ENCODE data around the gene IL22RA1.

IL22RA1 gene

DNA sequence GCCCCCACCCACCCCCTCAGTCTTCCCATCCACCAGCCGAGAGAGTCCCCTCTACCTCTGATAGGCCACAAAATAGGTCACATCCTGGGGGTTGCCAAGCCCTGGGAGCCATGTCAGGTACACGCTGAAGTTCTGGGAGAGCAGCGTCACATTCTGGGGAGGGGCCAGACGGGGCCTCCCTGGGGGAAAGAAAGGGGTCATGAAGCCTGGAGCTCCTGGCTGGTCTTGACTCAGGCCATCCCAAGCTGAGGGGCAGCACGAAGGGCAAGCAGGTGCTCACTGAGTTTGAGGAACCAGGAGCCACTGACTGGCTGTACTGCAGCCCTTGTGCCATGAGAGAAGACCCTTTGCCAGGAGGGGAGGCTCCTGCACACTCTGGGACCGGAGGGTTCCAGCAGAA lies 37.7 kb upstream of the IL22RA1 start:
- no peak overlapping the region for H3K9ac ChIP-seq (ENCODE audit: low read length)
- no peak for DNase-seq (ENCODE audit: low read depth)

GRCh38 chr1:24179251-24179840 lies 36.4 kb upstream of the IL22RA1 start:
- Histone ChIP-seq H3K9ac (ENCODE audit: low read length) (no peak overlapping the region), H3K36me3 (ENCODE audit: control insufficient read depth, insufficient read depth, low read length, severe bottlenecking) (no peaks in the 10 kb centered on the region), H3K27me3 (replicated peaks; ENCODE audit: control insufficient read depth, insufficient read depth, low read length) (peaks cover 31% of the 10 kb centered on the region), H3K4me3 (ENCODE audit: low read length) (no peak overlapping the region), H3K9me3 (ENCODE audit: control insufficient read depth, low read length) (peaks cover 4% of the 10 kb centered on the region), H3K4me1 (ENCODE audit: control insufficient read depth, insufficient read depth, low read length) (no peaks in the 10 kb centered on the region)
- DNase-seq (ENCODE audit: low read depth) = no peak

More for the DNA sequence above, 37.7 kb upstream of the IL22RA1 start:
- no peak overlapping the region for H3K4me3 ChIP-seq (ENCODE audit: low read length)
- no peaks in the 10 kb centered on the region for H3K36me3 ChIP-seq (ENCODE audit: control insufficient read depth, insufficient read depth, low read length, severe bottlenecking)
- no peaks in the 10 kb centered on the region for H3K4me1 ChIP-seq (ENCODE audit: control insufficient read depth, insufficient read depth, low read length)
- H3K27me3 ChIP-seq (replicated peaks; ENCODE audit: control insufficient read depth, insufficient read depth, low read length) = peaks cover 33% of the 10 kb centered on the region
- H3K9me3 ChIP-seq (ENCODE audit: control insufficient read depth, low read length) = no peaks in the 10 kb centered on the region

DNA sequence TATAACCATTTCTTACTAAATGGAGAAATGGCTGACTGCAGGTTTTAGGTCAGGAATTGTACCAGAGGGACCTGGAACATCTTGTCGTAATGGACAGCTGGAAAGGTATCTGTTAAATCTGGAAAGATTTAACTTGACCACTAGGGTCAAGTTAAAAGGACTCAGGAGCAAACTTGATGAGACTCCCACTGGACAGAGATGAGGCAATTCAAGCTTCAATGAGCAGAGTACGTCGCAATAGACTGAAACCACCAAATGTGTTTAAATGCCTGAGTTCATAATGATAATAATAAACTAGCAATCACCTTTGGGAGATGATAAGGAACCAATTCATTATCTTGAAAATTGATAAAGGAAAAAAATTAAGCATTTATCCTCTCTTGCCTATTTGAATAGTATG lies 35.5 kb upstream of the IL22RA1 start:
- no peak overlapping the region for H3K9ac ChIP-seq (ENCODE audit: low read length)
- no peaks in the 10 kb centered on the region for H3K4me1 ChIP-seq (ENCODE audit: control insufficient read depth, insufficient read depth, low read length)
- no peak overlapping the region for H3K4me3 ChIP-seq (ENCODE audit: low read length)
- no peak for DNase-seq (ENCODE audit: low read depth)
- H3K27me3 ChIP-seq (replicated peaks; ENCODE audit: control insufficient read depth, insufficient read depth, low read length) = peaks cover 31% of the 10 kb centered on the region
- no peaks in the 10 kb centered on the region for H3K36me3 ChIP-seq (ENCODE audit: control insufficient read depth, insufficient read depth, low read length, severe bottlenecking)
- peaks cover 9% of the 10 kb centered on the region for H3K9me3 ChIP-seq (ENCODE audit: control insufficient read depth, low read length)

GRCh38 chr1:24177161-24177560 lies 34.2 kb upstream of the IL22RA1 start:
- Histone ChIP-seq H3K27me3 (replicated peaks; ENCODE audit: control insufficient read depth, insufficient read depth, low read length) (peaks cover 31% of the 10 kb centered on the region), H3K9me3 (ENCODE audit: control insufficient read depth, low read length) (peaks cover 9% of the 10 kb centered on the region)
- no peak for DNase-seq (ENCODE audit: low read depth)

GRCh38 chr1:24175033-24175755 lies 32.3 kb upstream of the IL22RA1 start:
- no peak overlapping the region for H3K4me3 ChIP-seq (ENCODE audit: low read length)
- no peaks in the 10 kb centered on the region for H3K4me1 ChIP-seq (ENCODE audit: control insufficient read depth, insufficient read depth, low read length)
- no peak overlapping the region for H3K9ac ChIP-seq (ENCODE audit: low read length)
- peaks cover 20% of the 10 kb centered on the region for H3K27me3 ChIP-seq (replicated peaks; ENCODE audit: control insufficient read depth, insufficient read depth, low read length)
- peaks cover 9% of the 10 kb centered on the region for H3K9me3 ChIP-seq (ENCODE audit: control insufficient read depth, low read length)
- no peaks in the 10 kb centered on the region for H3K36me3 ChIP-seq (ENCODE audit: control insufficient read depth, insufficient read depth, low read length, severe bottlenecking)
- no peak for DNase-seq (ENCODE audit: low read depth)

More at GRCh38 chr1:24177161-24177560, 34.2 kb upstream of the IL22RA1 start:
- H3K9ac ChIP-seq (ENCODE audit: low read length) = no peak overlapping the region
- no peaks in the 10 kb centered on the region for H3K36me3 ChIP-seq (ENCODE audit: control insufficient read depth, insufficient read depth, low read length, severe bottlenecking)
- no peak overlapping the region for H3K4me3 ChIP-seq (ENCODE audit: low read length)
- no peaks in the 10 kb centered on the region for H3K4me1 ChIP-seq (ENCODE audit: control insufficient read depth, insufficient read depth, low read length)

DNA sequence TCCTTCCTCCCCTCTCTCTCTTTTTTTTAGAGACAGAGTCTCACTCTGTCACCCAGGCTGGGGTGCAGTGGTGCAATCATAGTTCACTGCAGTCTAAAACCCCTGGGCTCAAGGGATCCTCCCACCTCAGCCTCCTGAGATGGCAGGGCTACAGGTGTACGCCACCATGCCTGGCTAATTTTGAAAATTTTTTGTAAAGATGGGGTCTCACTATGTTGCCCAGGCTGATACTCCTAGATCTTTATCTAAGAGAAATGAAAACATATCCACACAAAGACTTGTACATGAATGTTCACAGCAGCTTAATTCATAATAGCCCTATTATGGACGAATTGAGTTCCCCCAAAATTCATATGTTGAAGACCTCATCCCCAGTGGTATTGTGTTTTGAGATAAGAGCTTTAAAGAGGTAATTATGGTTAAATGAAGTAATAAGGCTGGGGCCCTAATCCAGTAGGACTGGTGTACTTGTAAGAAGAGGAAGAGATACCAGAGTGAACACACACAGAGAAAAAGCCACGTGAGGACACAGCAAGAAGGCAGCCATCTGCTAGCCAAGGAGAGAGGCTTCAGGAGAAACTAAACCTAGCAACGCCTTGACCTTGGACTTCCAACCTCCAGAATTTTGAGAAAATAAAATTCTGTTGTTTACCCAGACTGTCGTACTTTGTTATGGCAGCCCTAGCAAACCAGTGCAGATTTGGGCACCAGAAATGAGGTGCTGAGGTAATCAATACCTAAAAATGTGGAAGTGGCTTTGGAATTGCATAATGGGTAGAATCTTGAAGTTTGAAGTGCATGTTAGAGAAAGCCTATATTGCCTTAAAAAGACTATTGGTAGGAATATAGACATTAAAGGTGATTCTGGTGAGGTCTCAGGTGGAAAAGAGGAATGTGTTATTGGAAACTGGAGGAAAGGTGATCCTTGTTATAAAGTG lies 31.0 kb upstream of the IL22RA1 start:
- Histone ChIP-seq H3K27me3 (replicated peaks; ENCODE audit: control insufficient read depth, insufficient read depth, low read length) (peaks cover 23% of the 10 kb centered on the region), H3K36me3 (ENCODE audit: control insufficient read depth, insufficient read depth, low read length, severe bottlenecking) (no peaks in the 10 kb centered on the region)
- no peak for DNase-seq (ENCODE audit: low read depth)

GRCh38 chr1:24172598-24172997 lies 29.7 kb upstream of the IL22RA1 start:
- H3K27me3 ChIP-seq (replicated peaks; ENCODE audit: control insufficient read depth, insufficient read depth, low read length) = peaks cover 27% of the 10 kb centered on the region
- no peak overlapping the region for H3K4me3 ChIP-seq (ENCODE audit: low read length)
- H3K36me3 ChIP-seq (ENCODE audit: control insufficient read depth, insufficient read depth, low read length, severe bottlenecking) = no peaks in the 10 kb centered on the region
- DNase-seq (ENCODE audit: low read depth) = no peak
- H3K9me3 ChIP-seq (ENCODE audit: control insufficient read depth, low read length) = peaks cover 9% of the 10 kb centered on the region
- no peak overlapping the region for H3K9ac ChIP-seq (ENCODE audit: low read length)
- no peaks in the 10 kb centered on the region for H3K4me1 ChIP-seq (ENCODE audit: control insufficient read depth, insufficient read depth, low read length)

More for the DNA sequence above, 31.0 kb upstream of the IL22RA1 start:
- Histone ChIP-seq H3K9me3 (ENCODE audit: control insufficient read depth, low read length) (peaks cover 9% of the 10 kb centered on the region), H3K9ac (ENCODE audit: low read length) (no peak overlapping the region), H3K4me1 (ENCODE audit: control insufficient read depth, insufficient read depth, low read length) (no peaks in the 10 kb centered on the region), H3K4me3 (ENCODE audit: low read length) (no peak overlapping the region)

DNA sequence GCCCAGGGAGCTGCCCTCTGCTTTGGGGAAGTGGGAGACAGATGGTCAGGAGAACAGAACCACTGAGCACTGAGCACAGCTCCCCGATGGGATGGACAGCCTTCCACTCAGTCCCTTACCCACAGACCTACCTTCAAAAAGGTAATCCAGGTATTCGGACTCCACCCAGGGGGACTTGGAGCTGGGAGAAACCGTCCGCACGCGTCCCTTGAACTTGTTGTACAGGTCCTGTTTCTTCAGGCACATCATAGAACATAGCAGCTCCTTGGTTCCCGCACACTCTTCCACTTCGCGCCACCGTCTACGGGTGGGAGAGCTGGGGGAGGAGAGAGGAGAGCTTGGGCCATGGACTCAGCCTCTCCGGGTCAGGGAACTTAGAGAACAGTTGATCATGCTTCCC lies 26.3 kb upstream of the IL22RA1 start:
- Histone ChIP-seq H3K27me3 (replicated peaks; ENCODE audit: control insufficient read depth, insufficient read depth, low read length) (peaks cover 35% of the 10 kb centered on the region), H3K36me3 (ENCODE audit: control insufficient read depth, insufficient read depth, low read length, severe bottlenecking) (no peaks in the 10 kb centered on the region), H3K9ac (ENCODE audit: low read length) (no peak overlapping the region), H3K4me1 (ENCODE audit: control insufficient read depth, insufficient read depth, low read length) (no peaks in the 10 kb centered on the region), H3K9me3 (ENCODE audit: control insufficient read depth, low read length) (peaks cover 5% of the 10 kb centered on the region), H3K4me3 (ENCODE audit: low read length) (no peak overlapping the region)
- no peak for DNase-seq (ENCODE audit: low read depth)

- Histone ChIP-seq H3K4me1 (ENCODE audit: control insufficient read depth, insufficient read depth, low read length) (no peaks in the 10 kb centered on the region), H3K9ac (ENCODE audit: low read length) (no peak overlapping the region), H3K4me3 (ENCODE audit: low read length) (no peak overlapping the region), H3K27me3 (replicated peaks; ENCODE audit: control insufficient read depth, insufficient read depth, low read length) (peaks cover 41% of the 10 kb centered on the region), H3K9me3 (ENCODE audit: control insufficient read depth, low read length) (no peaks in the 10 kb centered on the region), H3K36me3 (ENCODE audit: control insufficient read depth, insufficient read depth, low read length, severe bottlenecking) (no peaks in the 10 kb centered on the region)
- no peak for DNase-seq (ENCODE audit: low read depth)
Observed at GRCh38 chr1:24168245-24168644, 25.3 kb upstream of the IL22RA1 start.

DNA sequence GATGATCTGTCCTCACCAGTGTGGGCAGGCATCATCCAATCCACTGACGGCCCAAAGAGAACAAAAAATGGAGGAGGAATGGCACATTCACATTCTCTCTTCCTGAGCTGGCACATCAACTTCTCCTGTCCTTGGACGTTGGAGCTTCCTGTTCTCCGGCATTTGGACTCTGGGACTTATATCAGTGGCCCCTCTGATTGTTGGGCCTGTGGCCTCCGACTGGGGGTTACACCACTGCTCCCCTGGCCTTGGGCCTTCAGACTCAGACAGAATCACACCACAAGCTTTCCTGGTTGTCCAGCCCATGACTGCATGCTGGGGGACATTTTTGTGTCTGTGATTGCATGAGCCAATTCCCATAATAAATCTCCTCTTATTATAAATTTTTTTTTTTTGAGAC lies 24.1 kb upstream of the IL22RA1 start:
- Histone ChIP-seq H3K9me3 (ENCODE audit: control insufficient read depth, low read length) (no peaks in the 10 kb centered on the region), H3K36me3 (ENCODE audit: control insufficient read depth, insufficient read depth, low read length, severe bottlenecking) (no peaks in the 10 kb centered on the region), H3K4me1 (ENCODE audit: control insufficient read depth, insufficient read depth, low read length) (no peaks in the 10 kb centered on the region), H3K9ac (ENCODE audit: low read length) (no peak overlapping the region), H3K27me3 (replicated peaks; ENCODE audit: control insufficient read depth, insufficient read depth, low read length) (peaks cover 43% of the 10 kb centered on the region), H3K4me3 (ENCODE audit: low read length) (no peak overlapping the region)
- DNase-seq (ENCODE audit: low read depth) = no peak

GRCh38 chr1:24165500-24165899 lies 22.6 kb upstream of the IL22RA1 start:
- H3K4me1 ChIP-seq (ENCODE audit: control insufficient read depth, insufficient read depth, low read length) = no peaks in the 10 kb centered on the region
- no peaks in the 10 kb centered on the region for H3K9me3 ChIP-seq (ENCODE audit: control insufficient read depth, low read length)
- H3K4me3 ChIP-seq (ENCODE audit: low read length) = no peak overlapping the region
- no peaks in the 10 kb centered on the region for H3K36me3 ChIP-seq (ENCODE audit: control insufficient read depth, insufficient read depth, low read length, severe bottlenecking)
- peaks cover 58% of the 10 kb centered on the region for H3K27me3 ChIP-seq (replicated peaks; ENCODE audit: control insufficient read depth, insufficient read depth, low read length)
- H3K9ac ChIP-seq (ENCODE audit: low read length) = no peak overlapping the region
- no peak for DNase-seq (ENCODE audit: low read depth)
